GM18858 (cell line): ENCODE measurements around the gene MAST4.

Experiments used
- ATAC-seq: cut with Tn5 transposase; IDR thresholded peaks from one replicate; pipeline ENCODE4 v1.9.1; 2021; ENCODE audit not compliant: unreplicated experiment

Gene MAST4

GRCh38 chr5:66595756-66596635, at the start of gene MAST4:
Gene MAST4, plus strand, starts transcription at chr5:66596393. Its CDS starts 263 bp downstream, at chr5:66596656.
- ATAC-seq: peak; percentile 98

DNA sequence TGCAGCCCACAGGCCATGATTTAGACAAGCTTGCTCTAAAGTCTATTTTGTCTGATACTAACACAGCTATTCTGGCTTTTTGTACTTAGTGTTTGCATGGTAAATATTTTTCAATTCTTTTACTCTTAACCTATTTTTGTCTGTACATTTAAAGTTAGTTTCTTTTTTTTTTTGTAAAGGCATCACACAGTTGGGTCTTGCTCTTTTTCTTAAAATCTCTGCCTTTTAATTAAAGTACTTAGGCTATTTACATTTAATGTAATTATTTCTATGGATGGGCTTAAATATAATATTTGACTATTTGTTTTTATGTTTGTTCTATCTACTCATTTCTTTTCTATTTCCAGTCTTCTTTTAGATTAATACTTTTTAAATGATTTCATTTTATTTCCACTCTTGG, 49.7 kb upstream of the MAST4 start:
- no peak for ATAC-seq

- ATAC-seq: no peak
These were observed 44.9 kb upstream of the MAST4 start for GRCh38 chr5:66551338-66551737.

GRCh38 chr5:66551945-66552344, 44.2 kb upstream of the MAST4 start:
- ATAC-seq: no peak

GRCh38 chr5:66553368-66553912, 42.8 kb upstream of the MAST4 start:
- ATAC-seq: no peak

DNA sequence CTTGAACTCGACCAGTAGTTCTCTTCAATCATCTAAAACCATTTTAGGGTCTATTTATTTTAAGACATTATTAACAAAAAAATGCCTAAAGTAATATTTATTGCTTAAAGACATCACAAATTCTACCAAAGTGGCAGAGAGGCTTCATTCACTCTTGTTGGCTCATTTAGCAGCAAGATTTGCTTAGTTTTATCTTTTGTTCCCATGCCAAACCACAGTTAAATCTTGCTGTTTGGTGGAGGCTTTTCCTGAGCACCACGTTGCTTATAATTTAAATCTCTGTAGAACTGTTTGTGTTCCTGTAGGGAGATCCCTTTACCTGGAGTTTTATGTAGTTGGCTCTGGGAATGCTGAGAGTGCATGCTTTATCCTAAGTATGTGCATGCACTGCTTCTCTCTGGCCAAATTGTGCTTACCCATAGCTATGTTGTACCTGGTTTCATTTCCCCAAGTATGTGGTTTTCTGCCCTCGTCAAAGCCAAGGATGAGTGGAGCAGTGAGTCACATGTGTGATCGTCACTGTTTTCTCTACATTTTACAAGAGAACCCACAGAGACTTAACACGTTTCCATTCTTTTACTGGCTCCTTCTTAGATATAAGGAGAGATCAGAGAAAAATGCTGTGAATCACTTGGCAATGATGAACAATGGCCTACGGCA, 42.1 kb upstream of the MAST4 start:
- ATAC-seq: peak; percentile 97

DNA sequence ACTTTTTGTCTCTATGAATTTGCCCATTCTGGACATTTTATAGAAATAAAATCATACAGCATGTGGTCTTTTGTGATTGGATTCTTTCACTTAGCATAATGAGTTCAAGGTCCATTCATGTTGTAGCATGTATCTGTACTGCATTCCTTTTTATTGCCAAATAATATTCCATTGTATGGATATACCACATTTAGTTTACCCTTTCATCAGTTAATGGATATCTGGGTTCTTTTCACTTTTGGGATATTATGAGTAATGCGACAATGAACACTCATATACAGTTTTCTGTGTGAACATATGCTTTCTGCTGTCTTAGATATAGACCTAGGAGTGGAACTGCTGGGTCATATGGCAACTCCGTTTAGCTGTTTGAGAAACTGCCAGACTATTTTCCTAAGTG, 41.3 kb upstream of the MAST4 start:
- ATAC-seq: no peak

- peak; percentile 45 for ATAC-seq
These were observed 37.6 kb upstream of the MAST4 start for GRCh38 chr5:66558560-66558959.

DNA sequence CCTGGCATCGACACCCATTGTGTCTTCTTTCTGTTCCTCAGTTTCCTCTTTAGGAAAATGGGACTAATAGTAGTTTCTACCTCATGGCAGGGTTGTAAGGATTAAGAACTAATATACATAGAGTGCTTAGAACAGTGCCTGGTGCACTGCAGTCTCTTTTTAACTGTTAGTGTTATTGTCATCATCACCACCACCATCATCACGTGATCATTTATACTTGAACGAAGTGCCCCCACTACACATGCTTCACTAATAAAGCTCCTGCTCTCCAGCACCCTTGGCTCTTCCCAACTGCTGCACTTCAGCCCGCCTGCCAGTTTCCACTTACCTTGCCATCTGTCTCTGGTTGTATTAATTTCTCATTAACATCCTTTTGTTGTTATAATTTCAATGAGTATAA, 35.8 kb upstream of the MAST4 start:
- no peak for ATAC-seq

DNA sequence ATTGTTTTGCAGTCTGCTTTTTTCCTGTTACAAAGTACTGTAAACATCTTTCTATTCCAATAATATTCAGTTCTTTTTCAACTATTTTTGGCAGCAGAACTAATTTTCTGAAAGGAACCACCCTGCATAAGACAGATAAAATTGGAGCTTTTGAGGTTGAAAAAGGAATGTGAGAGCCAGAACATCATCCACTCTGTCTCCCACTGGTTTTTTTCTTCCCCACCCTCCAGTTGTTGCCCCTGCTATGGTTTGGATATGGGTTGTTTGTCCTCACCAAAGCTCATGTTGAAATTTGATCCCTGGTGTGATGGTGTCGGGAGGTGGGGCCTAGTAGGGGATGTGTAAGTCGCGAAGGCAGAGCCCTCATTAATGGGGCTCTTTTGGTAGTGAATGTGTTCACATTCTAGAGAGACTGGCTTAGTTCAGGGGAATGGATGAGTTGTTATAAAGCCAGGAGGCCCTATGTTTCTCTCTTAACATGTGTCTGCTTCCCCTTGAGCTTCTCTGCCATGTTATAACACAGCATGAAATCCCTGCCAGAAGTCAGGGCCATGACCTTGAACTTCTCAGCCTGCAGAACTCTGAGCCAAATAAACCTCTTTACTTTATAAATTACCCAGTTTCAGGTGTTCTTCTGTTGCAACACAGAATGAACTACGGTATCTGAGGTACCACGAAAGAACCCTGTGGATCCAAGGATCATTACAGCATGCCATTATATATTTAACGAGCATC, 34.8 kb upstream of the MAST4 start:
- ATAC-seq: no peak

DNA sequence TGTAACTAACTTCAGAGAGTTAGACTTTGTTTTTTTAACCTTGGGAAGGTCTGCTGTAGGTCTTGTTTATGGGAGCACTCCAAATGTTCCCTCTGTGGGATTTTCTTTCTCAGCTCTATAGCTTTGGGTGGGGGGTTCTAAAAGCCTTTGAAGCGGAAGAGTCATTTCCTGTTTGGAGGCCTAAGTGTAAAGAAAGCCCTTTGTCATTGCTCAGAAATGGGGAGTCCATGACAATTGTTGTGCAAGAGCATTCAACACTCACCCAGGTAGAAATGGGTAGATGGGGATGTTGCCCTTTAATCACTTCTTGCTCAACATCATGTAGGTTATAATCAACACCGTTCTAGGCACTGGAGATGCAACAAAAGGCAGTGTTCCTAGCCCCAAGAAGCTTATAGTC, 30.3 kb upstream of the MAST4 start:
- no peak for ATAC-seq

DNA sequence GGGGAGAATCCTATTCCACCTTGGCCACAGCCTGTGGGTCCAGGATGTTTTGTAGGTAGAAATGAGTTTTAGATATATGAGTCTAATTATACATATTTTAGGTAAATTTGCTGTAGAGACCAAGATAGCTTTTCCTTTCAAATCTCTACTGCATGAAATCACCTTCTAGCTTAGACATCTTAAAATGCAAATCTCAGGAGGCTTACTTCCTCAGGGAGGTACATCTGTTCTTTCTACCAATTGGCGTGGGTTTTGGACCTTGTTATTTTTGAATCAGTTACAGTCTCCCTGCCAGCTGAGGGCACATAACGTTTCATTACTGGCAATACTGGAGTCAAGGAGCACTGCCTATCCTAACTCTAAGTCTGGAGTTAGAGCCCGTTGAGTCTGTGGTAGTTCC, 28.7 kb upstream of the MAST4 start:
- ATAC-seq: no peak

DNA sequence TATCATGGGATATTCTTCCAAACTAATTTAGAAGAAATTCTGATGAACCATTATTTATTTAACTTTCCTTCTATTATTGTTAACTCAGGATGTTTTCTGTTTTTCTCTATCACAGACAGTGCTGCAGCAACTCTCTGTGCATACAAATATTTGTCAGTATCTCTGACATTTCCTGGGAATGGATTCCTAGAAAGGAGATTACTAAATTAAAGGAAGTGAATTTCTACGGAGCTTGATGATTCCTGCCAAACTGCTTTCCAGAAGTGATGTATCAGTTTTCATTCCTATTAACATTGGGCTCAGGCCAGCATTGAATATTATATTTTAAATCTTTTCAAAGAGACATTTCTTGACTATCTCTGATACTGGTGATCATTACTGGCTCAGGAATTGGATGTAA, 26.0 kb upstream of the MAST4 start:
- ATAC-seq: no peak

GRCh38 chr5:66573733-66574132, 22.5 kb upstream of the MAST4 start:
- ATAC-seq: no peak

DNA sequence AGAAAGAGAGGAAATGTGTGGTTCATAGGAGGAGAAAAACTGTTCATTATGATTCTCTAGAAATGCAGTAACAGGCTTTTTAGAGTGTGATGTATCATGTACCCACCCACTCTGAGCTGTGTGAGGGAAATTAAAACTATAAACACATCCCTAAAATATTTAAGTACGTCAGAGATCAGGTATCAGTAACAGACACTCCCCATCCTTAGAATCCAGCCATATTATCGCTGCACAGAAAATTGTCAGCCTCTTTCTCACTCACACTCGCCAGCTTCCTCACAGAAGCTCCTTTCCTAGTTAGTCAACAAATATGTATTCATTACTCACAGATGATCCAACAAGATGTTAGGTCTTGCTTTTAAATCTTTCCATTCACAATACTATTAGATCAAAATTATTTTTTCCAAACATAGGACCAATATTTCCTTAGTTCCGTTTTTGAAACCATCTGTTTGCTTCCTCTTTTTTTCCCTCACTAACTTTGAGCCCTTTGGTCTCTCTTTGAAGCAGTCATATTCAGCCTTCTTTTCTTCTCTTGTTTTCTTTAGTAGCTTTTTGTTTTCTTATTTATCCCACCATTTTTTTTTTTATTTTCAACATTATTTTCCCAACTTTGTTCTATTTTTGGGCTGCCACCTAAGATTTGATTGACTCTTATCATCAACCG, 13.6 kb upstream of the MAST4 start:
- ATAC-seq: no peak

DNA sequence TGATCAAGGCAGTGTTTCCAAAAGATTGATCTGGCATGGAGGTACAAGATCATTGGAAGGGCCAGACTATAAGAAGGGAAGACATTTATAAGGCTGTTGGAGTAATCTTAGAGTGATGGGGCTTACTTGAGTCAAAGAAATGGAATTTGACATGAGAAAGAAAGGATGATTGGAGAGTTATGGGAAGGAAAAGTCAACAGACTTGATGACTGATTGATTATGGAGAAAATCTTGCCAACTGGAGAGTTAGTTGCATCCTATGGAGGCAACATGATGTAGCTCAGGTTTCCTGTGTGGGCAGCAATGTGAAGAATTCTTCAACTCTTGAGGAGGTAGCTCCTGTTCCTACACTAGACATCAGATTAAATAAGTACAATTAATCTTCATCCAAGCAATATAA, 10.9 kb upstream of the MAST4 start:
- no peak for ATAC-seq

- ATAC-seq: no peak
These were observed 8.4 kb upstream of the MAST4 start for GRCh38 chr5:66587771-66588170.

GRCh38 chr5:66596636-66597182, 516 bp downstream of the MAST4 start:
- ATAC-seq: peak; percentile 6

- no peak for ATAC-seq
These were observed 1.1 kb downstream of the MAST4 start for GRCh38 chr5:66597183-66597757.

GRCh38 chr5:66602621-66603020, 6.4 kb downstream of the MAST4 start:
- ATAC-seq: no peak
